HG03558 (cell line): ENCODE data around the gene SCAMP4.

Experiments
- ATAC-seq: cut with Tn5 transposase; IDR thresholded peaks from one replicate; pipeline ENCODE4 v1.9.1; 2021; ENCODE audit warnings: moderate number of reproducible peaks; ENCODE audit not compliant: unreplicated experiment; ENCODE audit errors: extremely low read depth

SCAMP4 gene

DNA sequence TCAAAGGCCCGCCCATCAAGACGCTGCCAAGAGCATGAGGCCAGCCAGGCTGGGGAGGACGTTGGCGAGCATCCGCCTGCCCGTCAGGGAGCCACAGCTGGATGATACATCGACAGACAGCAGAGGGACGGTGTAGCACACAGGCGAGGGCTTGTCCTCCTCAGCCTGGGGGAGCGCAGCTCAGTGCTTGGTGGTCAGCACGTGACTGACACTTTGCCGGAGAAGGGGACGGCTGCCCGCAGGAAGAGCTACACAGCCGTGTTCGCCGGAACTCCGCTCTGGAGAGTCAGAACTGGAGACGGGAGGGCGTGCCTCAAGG is 69.9 kb downstream of the SCAMP4 start:
- no peak for ATAC-seq
